GM08714 (cell line): ENCODE results near the gene CSTPP1.
"Not testable (repeated sequence)": the region's sequence is repeated elsewhere in the genome, so short reads cannot be mapped to it uniquely, and the experiment has no call there.

ENCODE experiments used
- H3K4me3 ChIP-seq: fragments of 200-500 bp; sonication (Bioruptor generic); 2 replicates; pipeline ENCODE4 v1.5.1; 2014; ENCODE audit warnings: mild to moderate bottlenecking, low read length, inconsistent platforms
- ZNF274 ChIP-seq: IDR thresholded peaks from 2 replicates; pipeline ENCODE4 v1.6.1; 2012; ENCODE audit warnings: mild to moderate bottlenecking, low read depth, low read length

The CSTPP1 gene

DNA sequence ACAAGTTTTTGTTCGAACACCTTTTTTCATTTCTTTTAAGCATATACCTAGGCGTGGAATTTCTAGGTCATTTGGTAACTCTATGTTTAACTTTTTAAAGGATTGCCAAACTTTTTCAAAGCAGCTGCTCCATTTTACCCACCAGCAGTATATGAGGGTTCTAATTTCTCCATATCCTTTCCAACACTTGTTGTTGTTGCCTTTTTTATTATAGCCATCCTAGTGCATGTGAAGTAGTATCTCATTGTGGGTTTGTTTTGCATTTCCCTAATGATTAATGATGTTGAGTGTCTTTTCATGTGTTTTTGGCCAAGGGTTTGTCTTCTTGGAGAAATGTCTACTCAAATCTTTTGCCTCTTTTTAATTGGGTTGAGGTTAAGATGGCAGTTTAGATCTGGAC is 24.5 kb downstream of the CSTPP1 start:
- no peak for TF ChIP-seq ZNF274
- no peak overlapping the region for H3K4me3 ChIP-seq

DNA sequence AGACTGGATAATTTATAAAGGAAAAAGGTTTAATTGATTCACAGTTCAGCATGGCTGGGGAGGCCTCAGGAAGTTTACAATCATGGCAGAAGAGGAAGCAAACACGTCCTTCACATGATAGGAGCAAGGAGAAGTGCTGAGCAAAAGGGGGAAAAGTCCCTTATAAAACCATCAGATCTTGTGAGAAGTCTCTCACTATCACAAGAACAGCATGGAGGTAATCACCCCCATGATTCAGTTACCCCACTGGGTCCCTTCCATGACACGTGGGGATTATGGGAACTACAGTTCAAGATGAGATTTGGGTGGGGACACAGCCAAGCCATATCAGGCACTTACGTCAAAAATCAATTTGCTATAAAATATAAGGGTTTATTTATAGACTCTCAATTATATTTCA is 25.3 kb downstream of the CSTPP1 start:
- H3K4me3 ChIP-seq, result not testable (repeated sequence)

DNA sequence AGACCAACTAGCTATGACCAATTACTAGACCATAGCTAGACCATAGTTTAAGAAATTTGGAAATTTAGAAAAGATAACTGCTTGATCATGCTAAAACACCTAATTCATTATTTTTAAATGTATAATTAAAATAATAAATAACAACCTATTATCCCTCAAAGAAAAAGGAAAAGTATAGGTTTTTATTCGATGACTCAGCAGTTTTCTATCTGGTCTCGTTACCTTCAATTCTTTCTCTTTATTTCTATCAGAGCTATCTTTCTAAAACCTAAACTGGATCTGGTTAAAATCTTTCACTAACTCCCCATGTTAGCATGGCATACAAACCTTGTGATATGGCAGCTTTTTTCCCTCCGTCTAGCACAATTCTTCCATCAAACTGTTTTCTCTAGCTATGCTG is 27.3 kb downstream of the CSTPP1 start:
- TF ChIP-seq ZNF274, result no peak
- H3K4me3 ChIP-seq, result no peak overlapping the region

DNA sequence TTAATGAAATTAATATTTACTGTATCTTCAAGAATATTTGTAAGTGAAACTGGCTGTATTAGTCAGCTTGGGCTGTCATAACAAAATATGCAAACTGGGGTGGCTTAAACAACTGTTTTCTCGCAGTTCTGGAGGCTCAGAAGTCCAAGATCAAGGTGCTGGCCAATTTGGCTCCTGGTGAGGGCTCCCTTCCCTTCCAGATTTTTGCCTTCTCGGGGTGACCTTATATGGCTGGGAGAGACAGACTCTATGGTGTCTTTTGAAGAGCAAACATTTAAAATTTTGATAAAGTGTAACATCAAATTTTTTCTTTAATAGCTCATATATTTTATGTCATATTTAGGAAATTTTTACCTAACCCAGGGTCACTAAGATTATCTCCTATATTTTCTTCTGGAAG is 30.2 kb downstream of the CSTPP1 start:
- no peak for TF ChIP-seq ZNF274
- no peak overlapping the region for H3K4me3 ChIP-seq

DNA sequence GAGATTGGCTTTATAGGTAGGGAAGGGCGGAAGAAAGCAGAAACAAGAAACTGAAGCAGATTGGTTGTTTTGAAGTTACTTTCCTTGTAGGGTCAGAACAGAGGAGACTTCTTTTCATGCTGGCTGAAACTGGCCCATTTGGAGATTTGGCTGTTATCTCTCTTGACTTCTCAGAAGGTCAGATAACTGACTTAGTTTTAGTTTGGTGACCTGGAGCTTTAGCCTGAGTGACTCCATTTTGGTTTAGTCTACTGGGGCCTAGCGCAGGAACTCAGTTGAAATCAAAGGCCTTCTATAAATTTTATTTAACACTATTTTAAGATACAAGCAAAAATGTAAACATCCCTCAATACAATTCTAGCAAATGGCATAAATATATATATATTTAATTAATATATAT is 31.4 kb downstream of the CSTPP1 start:
- TF ChIP-seq ZNF274, result no peak
- H3K4me3 ChIP-seq, result no peak overlapping the region

DNA sequence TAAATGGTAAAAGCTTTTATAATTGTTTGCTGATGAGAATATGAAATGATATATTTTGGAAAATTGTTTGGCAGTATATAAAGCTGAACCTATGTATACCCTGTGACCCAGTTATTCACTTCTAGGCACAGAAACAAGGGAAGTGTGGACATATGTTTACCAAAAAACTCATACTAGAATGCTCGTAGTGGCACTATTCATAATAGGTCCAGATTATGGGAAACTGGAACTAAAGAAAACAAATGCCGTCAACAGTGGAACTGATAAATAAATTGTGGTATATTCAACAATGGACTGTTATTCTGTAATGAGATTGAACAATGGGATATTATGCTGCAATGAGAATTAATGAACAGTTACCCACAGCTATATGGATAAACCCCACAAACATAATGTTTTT is 32.8 kb downstream of the CSTPP1 start:
- no peak for TF ChIP-seq ZNF274

DNA sequence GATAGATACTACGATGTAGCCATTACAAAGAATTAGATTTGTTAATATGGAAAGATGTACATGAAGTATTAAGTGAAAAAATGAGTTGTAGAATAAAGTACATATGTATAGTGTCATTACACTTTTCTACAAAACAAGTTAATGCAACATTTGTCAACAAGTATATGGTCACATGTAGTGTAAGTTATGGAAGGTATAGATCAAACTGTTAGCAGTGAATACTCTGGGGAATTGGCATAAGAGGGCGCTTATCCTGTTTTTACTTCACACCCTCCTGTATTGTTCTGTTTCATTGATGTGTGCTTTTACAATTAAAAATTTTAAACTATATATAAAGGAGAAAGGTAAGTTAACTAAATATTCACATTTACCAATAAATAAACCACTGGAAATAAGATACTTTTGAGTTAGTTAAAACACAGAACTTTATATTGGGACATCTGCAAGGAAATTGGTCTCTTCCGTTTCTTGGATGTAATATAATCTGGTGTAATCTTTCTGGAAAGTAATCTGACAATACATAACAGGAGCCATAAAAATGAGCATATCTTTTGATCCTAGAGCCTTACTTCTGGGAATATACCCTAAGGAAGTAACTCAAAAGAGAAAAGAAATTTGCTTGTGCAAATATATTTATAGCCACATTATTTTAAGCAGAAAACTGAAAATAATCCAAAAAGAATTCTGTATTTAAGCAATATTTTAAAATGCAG is 34.5 kb downstream of the CSTPP1 start:
- H3K4me3 ChIP-seq, result no peak overlapping the region
- TF ChIP-seq ZNF274, result no peak

More for the DNA sequence above, 32.8 kb downstream of the CSTPP1 start:
- no peak overlapping the region for H3K4me3 ChIP-seq

DNA sequence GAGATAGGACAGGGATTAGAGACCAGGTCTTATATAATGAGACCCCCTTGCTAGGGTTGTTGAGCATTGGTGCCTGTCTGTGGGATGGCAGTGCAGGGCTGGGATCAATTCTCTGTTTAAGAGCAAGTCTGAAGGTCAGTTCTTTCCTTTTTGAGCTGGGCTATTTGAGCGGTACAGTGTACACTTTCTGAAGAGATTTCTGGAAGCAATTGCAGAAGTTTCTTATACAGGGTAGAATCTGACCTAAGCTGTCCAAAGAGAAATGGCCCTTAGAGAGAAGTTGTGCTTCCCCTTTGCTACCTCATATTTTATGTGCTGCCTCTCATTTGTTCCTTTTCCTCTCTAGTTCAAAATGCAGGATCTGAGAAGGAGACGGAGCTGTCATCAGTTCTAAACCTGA is 35.8 kb downstream of the CSTPP1 start:
- no peak for TF ChIP-seq ZNF274
- no peak overlapping the region for H3K4me3 ChIP-seq

DNA sequence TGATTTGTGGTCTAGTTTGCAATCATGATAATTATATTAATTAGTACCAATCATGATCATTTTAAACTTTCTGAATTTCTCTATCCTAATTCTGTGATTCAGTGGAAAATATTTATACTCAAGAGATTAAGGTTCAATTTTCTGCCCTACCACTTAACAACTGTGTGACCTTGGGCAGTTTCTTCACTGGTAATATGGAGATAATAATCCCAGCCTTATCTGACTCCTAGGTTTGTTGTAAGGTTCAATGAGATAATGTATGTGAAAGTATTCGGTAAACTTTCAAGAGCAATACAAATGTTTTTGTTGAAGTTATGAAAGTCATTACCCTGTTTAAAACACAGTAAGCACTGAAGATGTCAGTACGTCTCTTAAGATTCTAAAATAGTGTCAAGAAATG is 36.3 kb downstream of the CSTPP1 start:
- no peak overlapping the region for H3K4me3 ChIP-seq
- no peak for TF ChIP-seq ZNF274

DNA sequence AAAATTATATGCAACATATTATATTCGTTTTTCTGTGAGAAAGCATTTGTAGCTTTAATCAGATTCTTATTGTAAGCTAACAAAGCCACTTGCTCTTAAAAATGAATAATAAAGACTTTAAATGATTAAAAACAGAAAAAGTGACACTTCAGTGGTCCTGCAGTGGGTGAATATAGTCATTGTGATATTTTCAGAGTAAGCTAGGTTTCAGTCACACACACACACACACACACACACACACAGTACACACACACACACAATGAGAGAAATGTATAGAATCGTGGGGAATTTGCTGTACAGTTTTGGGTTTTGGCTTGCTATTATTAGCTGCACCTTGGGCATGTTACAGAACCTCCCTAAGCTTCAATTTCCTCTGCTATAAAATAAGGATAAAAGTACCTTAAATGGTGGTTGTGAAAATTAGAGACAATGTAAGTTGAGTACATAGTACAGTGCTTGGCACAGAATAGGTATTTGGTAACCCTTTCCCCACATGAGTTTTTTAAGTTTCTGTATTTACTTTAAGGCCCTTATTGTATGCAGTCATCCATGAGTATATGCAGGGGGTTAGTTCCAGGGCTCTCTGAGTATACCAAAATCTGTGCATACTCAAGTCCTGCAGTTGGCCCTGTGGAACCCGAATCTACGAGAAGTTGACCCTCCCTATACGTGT is 39.8 kb downstream of the CSTPP1 start:
- TF ChIP-seq ZNF274, result no peak

DNA sequence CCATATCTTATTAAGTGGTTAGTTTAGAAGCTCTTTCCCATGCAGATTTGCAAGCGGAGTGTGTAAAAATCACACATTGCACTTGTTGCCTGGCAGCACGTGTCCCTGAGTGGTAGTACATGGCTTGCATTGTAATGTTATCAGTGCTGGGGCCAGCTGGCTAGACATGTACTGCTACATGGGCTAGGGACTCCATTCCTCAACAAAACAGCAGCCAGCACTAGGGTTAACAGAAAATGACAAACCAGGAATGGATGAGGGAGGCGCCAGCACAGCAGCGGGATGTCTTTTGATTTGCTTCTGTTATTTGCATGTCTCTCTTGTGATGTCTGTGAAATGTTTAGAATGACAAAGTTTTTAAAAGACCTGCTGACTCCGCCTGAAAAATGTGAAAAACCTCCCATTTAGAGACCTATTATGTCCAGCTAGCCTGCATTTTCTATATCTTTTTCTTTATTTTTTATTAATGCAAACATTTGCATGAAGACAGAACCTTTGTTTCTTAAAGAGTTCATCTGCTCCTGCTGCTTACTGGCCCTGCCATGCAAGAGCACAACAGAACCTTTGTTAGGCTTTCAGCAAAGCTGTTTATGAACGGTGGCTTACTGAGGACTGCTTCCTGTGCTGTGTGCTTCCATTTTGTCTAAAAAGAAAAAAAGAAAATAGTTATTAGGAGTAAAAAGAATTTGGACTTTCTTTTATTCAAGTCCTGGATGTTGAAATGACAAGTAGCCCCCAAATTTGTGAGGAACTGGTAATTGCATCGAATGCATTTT is 40.7 kb downstream of the CSTPP1 start:
- no peak for TF ChIP-seq ZNF274
- no peak overlapping the region for H3K4me3 ChIP-seq

More for the DNA sequence above, 39.8 kb downstream of the CSTPP1 start:
- H3K4me3 ChIP-seq, result no peak overlapping the region

DNA sequence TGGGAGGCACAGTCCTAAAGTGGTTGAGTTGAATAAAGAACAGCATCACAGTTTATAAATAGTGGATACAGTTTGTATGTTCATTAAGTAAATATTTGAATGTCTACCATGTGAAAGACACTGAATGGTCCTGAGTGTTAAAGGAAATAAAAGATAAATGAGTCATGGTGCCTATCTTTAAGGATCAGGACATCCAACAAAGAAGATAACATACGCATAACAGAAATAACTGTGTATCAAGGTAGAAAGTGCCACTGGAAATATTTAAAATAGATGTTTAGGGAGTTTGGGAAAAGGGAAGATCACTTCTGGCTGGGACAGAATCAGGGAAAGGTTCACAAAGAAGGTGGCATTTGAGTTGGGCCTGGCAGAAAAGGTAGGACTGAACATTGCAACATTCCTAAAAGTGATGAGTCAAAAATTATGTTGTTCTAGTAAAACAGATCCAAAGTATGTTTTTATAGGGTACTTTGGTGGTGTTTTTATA is 41.5 kb downstream of the CSTPP1 start:
- no peak overlapping the region for H3K4me3 ChIP-seq
- no peak for TF ChIP-seq ZNF274

DNA sequence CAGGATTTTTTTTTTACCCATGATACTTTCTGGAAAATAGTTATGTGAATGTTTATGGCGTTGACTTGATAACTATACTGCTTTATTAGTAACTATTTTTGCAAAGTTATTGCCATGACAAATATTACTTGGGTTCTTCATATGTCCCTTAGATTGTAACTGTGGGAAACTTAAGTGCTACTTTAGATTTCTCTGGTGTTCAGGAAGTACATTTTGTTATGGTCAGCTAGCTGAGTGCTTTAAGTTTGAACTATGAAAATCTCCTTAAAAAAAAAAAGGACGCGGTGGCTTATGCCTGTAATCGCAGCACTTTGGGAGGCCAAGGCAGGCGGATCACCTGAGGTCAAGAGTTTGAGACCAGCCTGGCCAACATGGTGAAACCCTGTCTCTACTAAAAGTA is 42.8 kb downstream of the CSTPP1 start:
- no peak for TF ChIP-seq ZNF274
- H3K4me3 ChIP-seq, result no peak overlapping the region

DNA sequence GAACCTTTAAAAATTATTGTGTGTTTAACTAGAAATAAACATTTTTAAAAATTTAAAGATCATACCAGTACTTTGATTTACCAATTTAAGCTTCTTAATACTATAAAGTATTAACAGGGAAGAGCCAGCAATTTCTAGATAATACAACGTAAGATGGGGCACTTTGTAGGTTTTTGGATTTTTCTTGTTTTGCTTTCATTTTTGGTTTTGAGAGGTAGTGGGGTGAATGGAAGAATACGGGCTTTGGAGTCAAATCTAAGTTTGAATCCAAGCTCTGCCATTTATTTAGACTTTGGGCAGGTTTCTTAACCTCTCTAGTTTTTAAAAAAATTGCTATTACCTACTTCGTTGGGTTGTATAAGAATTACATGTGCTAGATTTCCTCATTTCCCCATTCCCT is 44.9 kb downstream of the CSTPP1 start:
- no peak overlapping the region for H3K4me3 ChIP-seq
- no peak for TF ChIP-seq ZNF274
